ENCODE results near the gene NPAS3.

Gene NPAS3

GRCh38 chr14:33671556-33671955 lies 732.9 kb downstream of the NPAS3 start:
- no peak for DNase-seq (ENCODE audit: low read depth, low spot score)

- DNase-seq (ENCODE audit: low read depth, low spot score), result no peak
These were observed 736.2 kb downstream of the NPAS3 start for GRCh38 chr14:33674927-33675326.

GRCh38 chr14:33675415-33676130 lies 736.9 kb downstream of the NPAS3 start:
- DNase-seq (ENCODE audit: low read depth, low spot score), result peak; percentile 22

DNA sequence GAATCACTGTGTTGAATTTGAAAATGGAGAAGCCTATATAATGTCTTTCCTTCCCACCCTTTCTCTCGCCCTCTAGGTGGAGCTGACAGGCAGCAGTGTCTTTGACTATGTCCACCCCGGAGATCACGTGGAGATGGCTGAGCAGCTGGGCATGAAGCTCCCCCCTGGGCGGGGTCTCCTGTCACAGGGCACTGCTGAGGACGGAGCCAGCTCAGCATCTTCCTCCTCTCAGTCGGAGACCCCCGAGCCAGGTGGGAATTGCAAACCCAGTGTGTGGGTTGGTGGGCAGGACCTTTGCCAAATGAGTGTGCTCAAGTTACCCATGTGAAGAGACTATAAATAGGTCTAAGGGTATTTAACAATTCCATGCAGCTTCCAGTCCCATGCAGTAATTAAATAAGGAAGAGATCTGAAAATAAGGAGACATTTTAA lies 737.5 kb downstream of the NPAS3 start:
- DNase-seq (ENCODE audit: low read depth, low spot score), result peak; percentile 70

DNA sequence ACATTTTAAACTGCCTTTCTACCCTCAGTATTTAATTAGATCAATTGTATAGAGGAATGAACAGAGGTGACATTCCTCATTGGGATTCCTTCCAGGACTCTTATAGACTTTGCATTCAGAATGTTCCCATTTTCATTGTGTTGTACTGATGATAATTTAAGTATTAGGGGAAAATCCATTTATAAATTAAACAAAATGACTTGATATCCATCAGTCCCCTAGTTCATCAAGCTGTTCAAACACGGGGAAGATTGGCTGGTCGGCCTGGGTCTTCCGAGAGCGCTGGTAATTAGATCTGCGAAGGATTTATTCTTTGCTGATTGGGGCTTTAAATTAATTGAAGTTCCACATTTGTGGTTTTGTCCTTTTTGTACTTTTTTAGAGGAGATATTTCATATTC lies 738.2 kb downstream of the NPAS3 start:
- DNase-seq (ENCODE audit: low read depth, low spot score), result no peak

DNA sequence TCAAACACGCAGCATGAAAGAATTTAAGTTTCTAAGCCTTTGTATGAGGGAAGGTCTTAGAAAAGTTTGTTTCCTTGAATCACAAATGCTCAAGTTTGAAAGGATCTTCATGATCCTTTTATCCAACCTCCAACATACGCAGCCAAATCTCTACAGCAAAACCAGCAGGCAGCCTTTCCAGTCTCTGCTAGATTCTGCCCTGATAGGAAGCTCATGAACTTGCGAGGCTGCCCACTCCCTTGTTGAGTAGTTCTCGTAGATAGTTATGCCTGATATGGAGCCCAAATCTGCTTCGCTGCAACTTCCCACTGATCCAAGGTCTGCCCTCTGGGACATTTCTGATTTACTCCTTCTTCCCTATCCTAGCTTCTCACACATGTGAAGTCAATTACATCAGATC lies 739.3 kb downstream of the NPAS3 start:
- DNase-seq (ENCODE audit: low read depth, low spot score), result no peak

GRCh38 chr14:33679025-33679424 lies 740.3 kb downstream of the NPAS3 start:
- DNase-seq (ENCODE audit: low read depth, low spot score), result no peak

GRCh38 chr14:33679461-33680225 lies 741.0 kb downstream of the NPAS3 start:
- DNase-seq (ENCODE audit: low read depth, low spot score), result peak; percentile 68

GRCh38 chr14:33680873-33681272 lies 742.2 kb downstream of the NPAS3 start:
- DNase-seq (ENCODE audit: low read depth, low spot score), result no peak

GRCh38 chr14:33682760-33683159 lies 744.1 kb downstream of the NPAS3 start:
- DNase-seq (ENCODE audit: low read depth, low spot score), result peak; percentile 82

DNA sequence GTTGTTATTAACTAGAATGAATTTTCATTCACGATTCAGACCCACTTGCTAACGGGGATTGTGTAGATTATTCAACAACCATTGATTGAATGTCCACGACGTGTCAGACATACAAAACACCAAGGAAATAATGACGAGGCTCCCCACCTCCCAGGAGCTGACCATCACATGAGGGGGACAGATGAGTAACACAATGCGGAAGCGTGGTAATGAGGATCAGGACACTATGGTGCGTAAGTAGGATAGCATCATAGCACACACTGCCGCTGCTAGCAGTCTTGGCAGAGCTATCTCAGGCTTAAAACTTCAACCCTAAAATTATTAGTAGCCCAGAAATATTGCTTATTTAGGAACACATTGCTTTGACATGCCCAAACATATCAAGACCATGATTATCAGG lies 746.3 kb downstream of the NPAS3 start:
- no peak for DNase-seq (ENCODE audit: low read depth, low spot score)

- DNase-seq (ENCODE audit: low read depth, low spot score), result no peak
These were observed 747.0 kb downstream of the NPAS3 start for GRCh38 chr14:33685698-33686097.

DNA sequence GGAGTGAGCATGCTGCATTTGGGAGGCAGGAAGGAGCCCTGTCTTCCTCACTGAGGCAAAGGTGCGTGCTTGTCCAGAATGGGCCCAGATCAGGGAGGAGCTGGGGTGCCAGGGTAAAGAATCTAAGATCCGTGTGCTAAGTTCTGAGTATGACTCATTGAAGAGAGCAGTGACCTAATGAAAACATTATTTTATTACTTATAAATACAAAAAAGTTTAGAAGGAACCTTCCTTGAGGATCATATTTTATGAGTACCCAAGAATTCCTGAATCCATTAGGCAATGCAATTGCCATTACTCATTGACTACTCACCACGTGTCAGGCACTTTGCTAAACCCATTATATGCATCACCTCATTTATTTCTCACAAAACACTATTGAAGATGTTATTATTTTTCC lies 747.5 kb downstream of the NPAS3 start:
- DNase-seq (ENCODE audit: low read depth, low spot score), result no peak

GRCh38 chr14:33686856-33687255 lies 748.2 kb downstream of the NPAS3 start:
- peak; percentile 45 for DNase-seq (ENCODE audit: low read depth, low spot score)

DNA sequence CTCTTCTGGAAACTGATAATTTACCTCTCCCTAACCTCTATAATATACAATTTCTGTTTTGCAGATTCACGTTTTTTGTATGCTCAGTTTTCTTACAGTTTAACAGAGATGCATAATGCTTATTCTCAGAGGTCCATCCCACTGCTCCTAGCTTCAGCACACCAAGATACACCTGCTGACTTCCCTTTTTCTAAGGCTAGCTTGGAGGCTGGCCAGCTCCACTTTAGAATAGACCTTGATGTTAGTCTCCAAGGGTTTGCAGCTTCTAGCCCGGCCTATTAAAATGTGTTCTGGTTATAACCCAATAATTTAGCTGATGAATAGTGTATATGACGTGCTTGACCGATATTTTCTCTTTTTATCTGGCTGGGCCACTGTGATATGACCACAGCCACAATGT lies 751.0 kb downstream of the NPAS3 start:
- DNase-seq (ENCODE audit: low read depth, low spot score), result no peak

GRCh38 chr14:33691907-33692306 lies 753.2 kb downstream of the NPAS3 start:
- no peak for DNase-seq (ENCODE audit: low read depth, low spot score)

DNA sequence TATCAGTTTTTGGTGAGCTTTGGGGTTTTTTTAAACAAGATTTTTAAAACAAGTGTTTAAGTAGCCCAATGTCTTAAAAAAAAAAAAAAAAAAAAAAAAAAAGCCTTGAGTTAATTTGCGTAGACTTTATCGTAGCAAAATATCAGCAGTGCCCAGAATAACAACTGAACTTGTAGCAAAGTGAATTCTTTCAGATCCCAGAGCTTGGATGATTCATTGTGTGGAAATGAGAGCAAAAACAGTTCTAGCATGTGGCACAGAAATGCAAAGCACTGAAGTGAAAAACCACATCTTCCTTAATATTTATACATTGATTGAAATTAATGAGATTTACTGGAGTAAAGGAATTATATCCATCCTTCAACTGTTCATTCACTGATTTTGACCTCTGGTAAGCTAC lies 754.1 kb downstream of the NPAS3 start:
- peak; percentile 90 for DNase-seq (ENCODE audit: low read depth, low spot score)

- DNase-seq (ENCODE audit: low read depth, low spot score), result peak; percentile 81
These were observed 754.6 kb downstream of the NPAS3 start for GRCh38 chr14:33693237-33693636.

GRCh38 chr14:33696165-33696564 lies 757.5 kb downstream of the NPAS3 start:
- no peak for DNase-seq (ENCODE audit: low read depth, low spot score)

GRCh38 chr14:33699300-33699983 lies 760.8 kb downstream of the NPAS3 start:
- DNase-seq (ENCODE audit: low read depth, low spot score), result no peak

DNA sequence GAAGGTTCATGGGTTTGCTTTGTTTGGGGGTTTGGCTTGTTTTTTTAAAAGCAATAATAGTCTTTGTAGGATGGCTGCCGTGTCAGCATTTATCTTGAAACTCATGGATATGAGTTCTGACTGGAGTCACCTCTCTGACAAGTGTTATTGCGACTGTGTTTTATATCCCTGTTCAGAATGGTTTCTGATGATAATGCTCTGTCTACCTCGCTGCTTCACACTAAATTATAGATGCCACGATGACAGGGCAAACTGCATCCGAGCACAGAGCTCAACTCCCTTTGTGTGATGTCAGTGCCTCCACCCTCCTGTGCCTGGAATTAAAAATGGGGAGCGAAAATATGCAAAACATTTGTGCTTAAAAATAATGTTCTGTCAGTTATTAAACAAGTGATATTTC lies 761.4 kb downstream of the NPAS3 start:
- DNase-seq (ENCODE audit: low read depth, low spot score), result no peak

DNA sequence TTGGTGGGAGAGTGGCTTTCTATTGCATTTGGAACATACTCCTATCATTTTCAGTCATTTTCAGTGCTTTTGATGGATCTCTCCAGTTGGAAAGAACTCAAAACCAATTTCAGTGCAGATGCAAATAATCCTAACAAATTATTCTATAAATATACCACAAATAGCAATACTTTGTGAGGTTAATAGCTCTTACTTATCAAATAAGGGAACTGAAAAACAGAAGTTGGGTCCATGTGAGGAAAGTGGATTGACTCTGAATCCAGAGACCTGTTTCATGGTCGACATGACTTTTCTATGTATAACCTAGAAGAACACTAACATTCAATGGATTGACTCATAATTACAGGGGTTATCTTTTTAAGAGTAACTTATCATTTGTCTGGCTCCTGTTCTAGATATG lies 763.6 kb downstream of the NPAS3 start:
- no peak for DNase-seq (ENCODE audit: low read depth, low spot score)

GRCh38 chr14:33704481-33704880 lies 765.8 kb downstream of the NPAS3 start:
- no peak for DNase-seq (ENCODE audit: low read depth, low spot score)
